Activated naive CD4-positive, alpha-beta T cell treated with anti-CD3 and anti-CD28 coated beads, Interleukin-2, amount 50 U/mL, for 16 hours (primary cell): ENCODE results near the gene DNAJC7.
"Not testable (repeated sequence)": the region's sequence is repeated elsewhere in the genome, so short reads cannot be mapped to it uniquely, and the experiment has no call there.

ENCODE experiments used
- DNase-seq: peaks from one replicate; pipeline ENCODE4 v3.0.0-alpha.2; 2020

The DNAJC7 gene

GRCh38 chr17:41943492-41943891, 73.7 kb downstream of the DNAJC7 start:
- DNase-seq = no peak

- DNase-seq = no peak
Measured at GRCh38 chr17:41942626-41943373, 74.4 kb downstream of the DNAJC7 start.

- DNase-seq = no peak
Measured at GRCh38 chr17:41941168-41941567, 76.1 kb downstream of the DNAJC7 start.

GRCh38 chr17:41939693-41940090, 77.5 kb downstream of the DNAJC7 start:
- no peak for DNase-seq

- DNase-seq = no peak
Measured at GRCh38 chr17:41939044-41939692, 78.1 kb downstream of the DNAJC7 start.

- no peak for DNase-seq
Measured at GRCh38 chr17:41937970-41938954, 79.0 kb downstream of the DNAJC7 start.

GRCh38 chr17:41935641-41936040, 81.6 kb downstream of the DNAJC7 start:
- DNase-seq = no peak

- DNase-seq = no peak
Measured at GRCh38 chr17:41932816-41933389, 84.3 kb downstream of the DNAJC7 start.

- DNase-seq = not testable (repeated sequence)
Measured at GRCh38 chr17:41931715-41932114, 85.5 kb downstream of the DNAJC7 start.

GRCh38 chr17:41930833-41931156, 86.4 kb downstream of the DNAJC7 start:
- not testable (repeated sequence) for DNase-seq

- peak; percentile 98 for DNase-seq
Measured at GRCh38 chr17:41930009-41930832, 87.0 kb downstream of the DNAJC7 start, which contains the start of gene ODAD4. Gene ODAD4 (plus strand): TSS chr17:41930617. CDS start chr17:41930724, 107 bp downstream.

GRCh38 chr17:41928693-41929251, 88.5 kb downstream of the DNAJC7 start:
- no peak for DNase-seq
